ENCODE results near the gene MED1. TPM values are rescaled to one million over a fixed set of nuclear protein-coding genes. Genes with fewer than 3 reads are reported as not detected.

Gene MED1
- total RNA-seq, 4 donors from 2014 or later: 11.2 to 22.9 (median 16.1) TPM

DNA sequence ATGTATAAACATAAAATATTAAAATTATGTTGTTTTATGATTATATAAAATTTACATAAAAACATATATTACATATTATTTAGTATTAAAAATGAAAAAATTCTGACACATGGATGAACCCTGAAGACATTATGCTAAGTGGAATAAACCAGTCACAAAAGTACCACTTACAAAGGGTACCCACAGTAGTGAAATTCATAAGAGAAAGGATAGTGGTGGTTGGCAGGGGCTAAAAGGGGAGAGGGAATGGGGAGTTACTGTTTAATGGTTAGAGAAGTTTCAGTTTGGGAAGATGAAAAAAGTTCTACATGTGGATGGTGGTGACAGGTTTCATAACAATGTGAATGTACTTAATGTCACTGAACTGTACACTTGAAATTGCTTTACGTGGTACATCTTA lies 91.1 kb downstream of the MED1 start:
- intact Hi-C loops (cut with DNase I): no loop called here
- TF ChIP-seq, protein P1, sequence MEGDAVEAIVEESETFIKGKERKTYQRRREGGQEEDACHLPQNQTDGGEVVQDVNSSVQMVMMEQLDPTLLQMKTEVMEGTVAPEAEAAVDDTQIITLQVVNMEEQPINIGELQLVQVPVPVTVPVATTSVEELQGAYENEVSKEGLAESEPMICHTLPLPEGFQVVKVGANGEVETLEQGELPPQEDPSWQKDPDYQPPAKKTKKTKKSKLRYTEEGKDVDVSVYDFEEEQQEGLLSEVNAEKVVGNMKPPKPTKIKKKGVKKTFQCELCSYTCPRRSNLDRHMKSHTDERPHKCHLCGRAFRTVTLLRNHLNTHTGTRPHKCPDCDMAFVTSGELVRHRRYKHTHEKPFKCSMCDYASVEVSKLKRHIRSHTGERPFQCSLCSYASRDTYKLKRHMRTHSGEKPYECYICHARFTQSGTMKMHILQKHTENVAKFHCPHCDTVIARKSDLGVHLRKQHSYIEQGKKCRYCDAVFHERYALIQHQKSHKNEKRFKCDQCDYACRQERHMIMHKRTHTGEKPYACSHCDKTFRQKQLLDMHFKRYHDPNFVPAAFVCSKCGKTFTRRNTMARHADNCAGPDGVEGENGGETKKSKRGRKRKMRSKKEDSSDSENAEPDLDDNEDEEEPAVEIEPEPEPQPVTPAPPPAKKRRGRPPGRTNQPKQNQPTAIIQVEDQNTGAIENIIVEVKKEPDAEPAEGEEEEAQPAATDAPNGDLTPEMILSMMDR (IDR thresholded peaks at IDR 0.05): no peak
- TF ChIP-seq POLR2A (IDR thresholded peaks at IDR 0.05): no peak
- 82 to 87% methylated on average over 1 of the region's 1 CpG for WGBS, 2 donors
- DNase-seq: no peak
- Histone ChIP-seq H3K9me3 (no peaks in the 10 kb centered on the region), H3K4me1 (peaks cover 0 to 22% (median 5%) of the 10 kb centered on the region in 3 donors), H3K27me3 (no peaks in the 10 kb centered on the region), H3K4me3 (no peak overlapping the region), H3K36me3 (no peaks in the 10 kb centered on the region), H3K27ac (no peak overlapping the region)

DNA sequence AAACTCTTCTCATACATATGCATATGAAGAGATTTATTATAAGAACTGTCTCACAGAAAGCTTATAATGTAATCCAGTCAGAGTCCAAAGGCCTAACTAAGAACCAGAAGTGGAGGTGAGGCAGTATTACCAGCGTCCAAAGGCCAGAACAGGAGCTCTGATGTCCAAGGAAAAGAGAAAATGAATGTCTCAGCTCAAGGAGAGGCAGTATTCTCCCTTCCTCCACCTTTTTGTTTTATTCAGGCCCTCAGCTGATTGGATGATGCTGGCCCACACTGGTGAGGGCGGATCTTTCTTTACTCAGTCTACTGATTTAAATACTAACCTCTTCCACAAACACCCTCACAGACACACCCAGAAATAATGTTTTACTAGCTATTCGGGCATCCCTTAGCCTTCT lies 93.1 kb downstream of the MED1 start:
- Histone ChIP-seq H3K27me3 (no peaks in the 10 kb centered on the region), H3K9me3 (no peaks in the 10 kb centered on the region), H3K36me3 (no peaks in the 10 kb centered on the region), H3K27ac (no peak overlapping the region), H3K4me1 (peaks cover 0 to 15% (median 5%) of the 10 kb centered on the region in 3 donors), H3K4me3 (no peak overlapping the region)
- intact Hi-C loops (cut with DNase I): no loop called here
- TF ChIP-seq POLR2A (IDR thresholded peaks at IDR 0.05): no peak
- TF ChIP-seq, protein P1 (IDR thresholded peaks at IDR 0.05): no peak
- whole genome bisulfite sequencing, 2 donors: 70 to 89% methylated on average over 2 to 3 of the region's 3 CpGs
- DNase-seq: no peak

DNA sequence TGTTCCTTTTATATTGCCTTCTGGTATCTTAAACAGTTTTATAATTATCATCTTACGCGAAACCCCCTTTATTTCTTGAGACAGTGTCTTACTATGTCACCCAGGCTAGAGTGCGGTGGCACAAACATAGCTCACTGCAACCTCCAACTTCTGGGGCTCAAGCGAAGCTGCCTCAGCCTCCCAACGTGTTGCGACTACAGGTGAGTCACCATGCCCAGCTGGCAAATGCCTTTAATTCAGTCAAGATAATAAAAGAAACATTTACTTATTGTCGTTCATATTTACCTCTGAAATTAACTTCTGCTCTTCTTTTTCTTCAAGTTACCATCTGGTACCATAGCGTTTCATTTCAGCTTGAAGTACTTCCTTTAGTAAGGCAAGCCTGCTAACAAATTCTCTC lies 93.6 kb downstream of the MED1 start:
- TF ChIP-seq POLR2A (IDR thresholded peaks at IDR 0.05): no peak
- TF ChIP-seq, protein P1 (IDR thresholded peaks at IDR 0.05): no peak
- Histone ChIP-seq H3K4me3 (no peak overlapping the region), H3K27me3 (no peaks in the 10 kb centered on the region), H3K4me1 (peaks cover 0 to 15% (median 9%) of the 10 kb centered on the region in 3 donors), H3K36me3 (no peaks in the 10 kb centered on the region), H3K27ac (no peak overlapping the region), H3K9me3 (no peaks in the 10 kb centered on the region)
- intact Hi-C loops (cut with DNase I): no loop called here
- 62 to 75% methylated on average over 8 of the region's 8 CpGs for WGBS, 2 donors
- no peak for DNase-seq

Other genes starting within 250 kb of the MED1 start
- under 1 TPM in 2 of 4 donors, not detected in 2; 0.18 to 0.19 TPM for gene STAC2, start 225.3 kb downstream of the MED1 start, total RNA-seq
- 10 to 100 TPM in 1 of 4 donors, 1 to 10 TPM in 3; 5.0 to 10.3 (median 6.8) TPM for gene FBXL20, start 49.6 kb downstream of the MED1 start, total RNA-seq
- gene CDK12, start 10.2 kb upstream of the MED1 start, total RNA-seq: 10 to 100 TPM; 22.9 to 47.3 (median 33.5) TPM
- not detected for gene NEUROD2, start 156.7 kb upstream of the MED1 start, total RNA-seq
- gene PPP1R1B, start 175.7 kb upstream of the MED1 start, total RNA-seq: 1 to 10 TPM in 2 of 4 donors, under 1 TPM in 2; 0.23 to 4.8 (median 2.4) TPM
- gene STARD3, start 185.9 kb upstream of the MED1 start, total RNA-seq: 10 to 100 TPM; 27.3 to 46.7 (median 33.4) TPM
- gene TCAP, start 214.1 kb upstream of the MED1 start, total RNA-seq: under 1 TPM; 0.11 to 0.57 (median 0.29) TPM
- 1 to 10 TPM in 2 of 4 donors, under 1 TPM in 2; 0.26 to 8.4 (median 1.3) TPM for gene PNMT, start 217.2 kb upstream of the MED1 start, total RNA-seq
- 10 to 100 TPM; 10.7 to 34.2 (median 19.2) TPM for gene PGAP3, start 236.8 kb upstream of the MED1 start, total RNA-seq
- 100 to 1,000 TPM in 1 of 4 donors, 10 to 100 TPM in 3; 75.2 to 170 (median 86.5) TPM for gene ERBB2, start 248.8 kb upstream of the MED1 start, total RNA-seq